HepG2 (cell line): ENCODE data around the gene CNNM2.

Experiments used
- EZH2 ChIP-seq: conservative IDR thresholded peaks from 2 replicates; pipeline ENCODE4 v1.6.1; 2012; ENCODE audit warnings: mild to moderate bottlenecking, low read depth, low read length, moderate library complexity
- KDM2A ChIP-seq: sonication (generic); formaldehyde crosslinking; IDR thresholded peaks from 2 replicates; pipeline ENCODE4 v1.4.0; 2020; ENCODE audit warnings: low read depth, missing genetic modification reagents, borderline replicate concordance
- MXI1 ChIP-seq: IDR thresholded peaks from 3 replicates; pipeline ENCODE4 v1.6.1; 2012; ENCODE audit warnings: low read depth, low read length, inconsistent platforms, borderline replicate concordance
- RAD21 ChIP-seq: fragments of 450-650 bp; formaldehyde crosslinking; IDR thresholded peaks from 2 replicates; pipeline ENCODE4 v1.5.0; 2020; ENCODE audit warnings: mild to moderate bottlenecking
- ZNF101 ChIP-seq: sonication (generic); formaldehyde crosslinking; IDR thresholded peaks from 2 replicates; pipeline ENCODE4 v1.4.0; 2020; ENCODE audit warnings: mild to moderate bottlenecking, low read depth, missing genetic modification reagents, borderline replicate concordance
- ZNF737 ChIP-seq: sonication (generic); formaldehyde crosslinking; IDR thresholded peaks from 2 replicates; pipeline ENCODE4 v1.5.0; 2020; ENCODE audit warnings: missing genetic modification reagents, mild to moderate bottlenecking, borderline replicate concordance

- no peak for TF ChIP-seq KDM2A (CRISPR knock-in tag)
- TF ChIP-seq ZNF101 (CRISPR knock-in tag) = no peak
- TF ChIP-seq MXI1 = no peak
- TF ChIP-seq ZNF737 (CRISPR knock-in tag) = no peak
- TF ChIP-seq RAD21 (CRISPR knock-in tag) = no peak
- TF ChIP-seq EZH2 = no peak
Measured at GRCh38 chr10:103025696-103026095, 107.6 kb downstream of the CNNM2 start.
